GM13977 (cell line): ENCODE data around the gene AGMO.
"Not testable (repeated sequence)": the region's sequence is repeated elsewhere in the genome, so short reads cannot be mapped to it uniquely, and the experiment has no call there.

ENCODE experiments used
- DNase-seq: peaks from one replicate; pipeline ENCODE4 v3.0.0; 2012; ENCODE audit warnings: low spot score
- in situ Hi-C: fragments of 300-500 bp; cut with MboI; formaldehyde crosslinking; loops from one replicate; pipeline ENCODE4 v1.12.0; 2022; ENCODE audit warnings: low sequenced_read_pairs, low pct_unique_long_range_greater_than_20kb, mixed read lengths, inconsistent platforms; ENCODE audit not compliant: unreplicated experiment
- TF ChIP-seq, protein P1 (sequence below): IDR thresholded peaks from 2 replicates; pipeline ENCODE4 v1.5.1; 2012; ENCODE audit warnings: mild to moderate bottlenecking, control low read depth; ENCODE audit not compliant: insufficient read depth; ENCODE audit errors: extremely low read depth, missing control alignments

The AGMO gene

GRCh38 chr7:15308821-15309220, 253.0 kb downstream of the AGMO start:
- DNase-seq = no peak
- in situ Hi-C loops = loop anchor here (25.0 kb wide), 2 partner anchors 403 to 753 kb away; no protein-coding TSS in a partner anchor
- TF ChIP-seq, protein P1, sequence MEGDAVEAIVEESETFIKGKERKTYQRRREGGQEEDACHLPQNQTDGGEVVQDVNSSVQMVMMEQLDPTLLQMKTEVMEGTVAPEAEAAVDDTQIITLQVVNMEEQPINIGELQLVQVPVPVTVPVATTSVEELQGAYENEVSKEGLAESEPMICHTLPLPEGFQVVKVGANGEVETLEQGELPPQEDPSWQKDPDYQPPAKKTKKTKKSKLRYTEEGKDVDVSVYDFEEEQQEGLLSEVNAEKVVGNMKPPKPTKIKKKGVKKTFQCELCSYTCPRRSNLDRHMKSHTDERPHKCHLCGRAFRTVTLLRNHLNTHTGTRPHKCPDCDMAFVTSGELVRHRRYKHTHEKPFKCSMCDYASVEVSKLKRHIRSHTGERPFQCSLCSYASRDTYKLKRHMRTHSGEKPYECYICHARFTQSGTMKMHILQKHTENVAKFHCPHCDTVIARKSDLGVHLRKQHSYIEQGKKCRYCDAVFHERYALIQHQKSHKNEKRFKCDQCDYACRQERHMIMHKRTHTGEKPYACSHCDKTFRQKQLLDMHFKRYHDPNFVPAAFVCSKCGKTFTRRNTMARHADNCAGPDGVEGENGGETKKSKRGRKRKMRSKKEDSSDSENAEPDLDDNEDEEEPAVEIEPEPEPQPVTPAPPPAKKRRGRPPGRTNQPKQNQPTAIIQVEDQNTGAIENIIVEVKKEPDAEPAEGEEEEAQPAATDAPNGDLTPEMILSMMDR = no peak

DNA sequence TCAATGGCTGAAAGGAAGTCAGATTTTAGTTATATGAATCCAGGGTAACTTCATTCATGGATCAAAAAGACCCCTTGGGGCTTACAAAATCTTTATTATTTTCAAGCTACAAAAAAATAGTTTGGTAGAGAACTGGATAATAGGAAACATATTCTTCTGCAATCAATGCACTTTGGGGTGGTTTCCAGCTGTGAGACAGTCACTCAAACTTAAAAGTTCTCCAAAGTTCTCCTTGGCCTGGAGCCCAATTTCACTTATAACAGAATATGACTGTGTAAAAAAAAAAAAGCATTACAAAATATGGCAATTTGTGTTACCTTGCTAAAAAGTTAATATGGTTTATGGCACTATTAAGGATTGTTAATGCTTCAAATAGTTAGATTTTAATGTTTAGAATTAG, 255.5 kb downstream of the AGMO start:
- no peak for DNase-seq
- in situ Hi-C loops = loop anchor here (25.0 kb wide), 2 partner anchors 406 to 756 kb away; no protein-coding TSS in a partner anchor
- TF ChIP-seq, protein P1 = no peak

GRCh38 chr7:15305002-15305600, 256.7 kb downstream of the AGMO start:
- TF ChIP-seq, protein P1 = peak; percentile 63
- in situ Hi-C loops = loop anchor here (25.0 kb wide), 2 partner anchors 407 to 757 kb away; no protein-coding TSS in a partner anchor

DNA sequence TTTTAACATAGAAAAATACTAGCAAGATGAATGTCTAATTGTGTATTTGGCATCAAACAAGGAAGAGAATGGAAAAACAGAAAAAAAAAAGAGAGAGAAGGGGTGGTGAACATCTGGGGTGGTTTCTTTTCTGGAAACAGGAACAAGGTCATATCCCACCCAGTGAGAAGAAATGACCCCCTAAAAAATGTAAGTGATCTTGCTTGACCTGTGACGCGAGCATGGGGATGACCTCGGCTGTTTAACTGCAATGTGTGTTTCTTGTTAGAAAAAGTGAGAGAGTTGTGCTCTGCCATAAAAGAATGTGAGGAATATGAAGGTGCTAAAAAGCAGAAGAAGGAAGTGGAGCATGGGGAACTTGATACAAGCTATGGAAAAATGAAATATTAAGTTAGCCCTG, 258.5 kb downstream of the AGMO start:
- no peak for DNase-seq
- TF ChIP-seq, protein P1 = no peak
- in situ Hi-C loops = loop anchor here (25.0 kb wide), 2 partner anchors 409 to 759 kb away; no protein-coding TSS in a partner anchor

More at GRCh38 chr7:15305002-15305600, 256.7 kb downstream of the AGMO start:
- DNase-seq = peak; percentile 4

GRCh38 chr7:15300986-15301385, 260.8 kb downstream of the AGMO start:
- in situ Hi-C loops = loop anchor here (25.0 kb wide), 2 partner anchors 411 to 761 kb away; no protein-coding TSS in a partner anchor
- DNase-seq = not testable (repeated sequence)

GRCh38 chr7:15292138-15292537, 269.7 kb downstream of the AGMO start:
- in situ Hi-C loops = no loop called here

GRCh38 chr7:15291699-15292098, 270.1 kb downstream of the AGMO start:
- in situ Hi-C loops = no loop called here
- no peak for DNase-seq
- TF ChIP-seq, protein P1 = no peak

More at GRCh38 chr7:15292138-15292537, 269.7 kb downstream of the AGMO start:
- no peak for DNase-seq
- TF ChIP-seq, protein P1 = no peak
